HEK293T (cell line): ENCODE results near the gene GMDS.

Experiments
- BHLHE40 ChIP-seq: fragments of 450-650 bp; IDR thresholded peaks from 2 replicates; pipeline ENCODE4 v1.6.1; 2016; ENCODE audit warnings: mild to moderate bottlenecking, moderate library complexity, borderline replicate concordance
- FOXA1 ChIP-seq: fragments of 450-650 bp; IDR thresholded peaks from 2 replicates; pipeline ENCODE4 v1.6.1; 2016; ENCODE audit warnings: mild to moderate bottlenecking
- PKNOX1 ChIP-seq: fragments of 450-650 bp; IDR thresholded peaks from 2 replicates; pipeline ENCODE4 v1.6.1; 2016
- SP1 ChIP-seq: fragments of 450-650 bp; IDR thresholded peaks from 2 replicates; pipeline ENCODE4 v1.6.1; 2017
- TARDBP ChIP-seq: fragments of 450-650 bp; IDR thresholded peaks from 2 replicates; pipeline ENCODE4 v1.6.1; 2016

- TF ChIP-seq BHLHE40 (no peak), SP1 (no peak), FOXA1 (no peak), PKNOX1 (no peak), TARDBP (no peak)
These were observed 482.0 kb downstream of the GMDS start for GRCh38 chr6:1763404-1763803.
